NCI-H2196 treated with DMSO at 0.1 percent for 48 hours (cell line): ENCODE results near the gene ACTL8.
"Not testable (repeated sequence)": the region's sequence is repeated elsewhere in the genome, so short reads cannot be mapped to it uniquely, and the experiment has no call there.

Source experiments
- DNase-seq: peaks from one replicate; lab custom pipeline; 2025; ENCODE audit not compliant: unreplicated experiment; lab: John Stamatoyannopoulos, UW

The ACTL8 gene

DNA sequence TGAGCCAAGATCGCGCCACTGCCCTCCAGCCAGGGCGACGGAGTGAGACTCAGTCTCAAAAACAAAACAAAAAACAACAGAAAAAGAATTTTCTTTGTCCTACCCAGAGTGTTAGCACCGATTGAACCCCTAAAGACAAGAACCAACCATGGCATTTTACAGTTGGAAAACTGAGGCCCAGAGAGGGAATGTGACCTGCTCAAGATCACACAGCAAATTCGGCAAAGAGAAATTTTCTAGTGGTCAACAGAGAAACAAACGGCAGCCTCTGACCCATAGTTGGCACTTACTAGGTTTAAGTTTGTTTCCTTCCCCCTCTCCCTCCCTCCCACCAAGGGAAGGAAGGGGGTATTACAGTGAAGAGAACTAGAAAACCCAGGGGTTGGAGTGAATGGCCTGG lies 20.5 kb upstream of the ACTL8 start:
- no peak for DNase-seq

DNA sequence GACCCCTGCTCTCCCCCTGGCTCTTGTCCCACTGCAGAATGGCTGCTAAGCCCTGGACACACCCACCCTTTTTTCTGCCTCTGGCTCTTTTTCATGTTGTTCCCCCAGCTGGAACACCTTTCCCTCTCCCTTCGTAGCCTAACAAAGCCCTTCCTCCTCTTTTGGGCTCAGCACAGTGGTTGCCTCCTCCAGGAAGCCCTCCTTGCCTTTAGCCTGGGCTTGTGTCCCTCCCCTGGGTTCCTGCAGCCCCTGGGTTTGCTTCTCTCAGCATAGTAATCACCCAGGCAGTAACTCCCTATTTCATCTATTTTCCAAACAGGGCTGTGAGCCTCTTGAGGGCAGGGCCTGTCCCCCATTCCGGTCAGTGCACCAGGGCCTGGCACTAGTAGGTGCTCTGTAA lies 19.8 kb upstream of the ACTL8 start:
- DNase-seq: no peak

DNA sequence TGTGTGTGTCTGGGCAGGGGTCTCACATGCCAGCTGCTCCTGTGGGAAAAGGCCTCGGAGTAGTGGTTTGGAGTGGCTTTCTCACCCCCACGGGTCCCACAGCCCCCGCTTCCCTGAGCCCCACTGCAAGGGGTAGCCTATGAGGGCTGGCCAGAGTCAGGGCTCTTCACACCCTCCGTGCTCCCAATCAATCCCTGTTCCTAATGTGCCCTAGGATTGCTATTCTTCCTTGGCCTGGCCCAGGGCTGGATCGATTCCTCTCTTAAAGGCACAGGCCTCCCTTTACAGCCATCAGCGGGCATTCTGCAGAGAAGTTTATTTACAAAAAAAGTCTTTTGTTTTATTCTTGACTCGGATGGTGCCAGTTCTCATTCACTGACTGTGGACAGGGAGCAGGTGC lies 19.3 kb upstream of the ACTL8 start:
- no peak for DNase-seq

DNA sequence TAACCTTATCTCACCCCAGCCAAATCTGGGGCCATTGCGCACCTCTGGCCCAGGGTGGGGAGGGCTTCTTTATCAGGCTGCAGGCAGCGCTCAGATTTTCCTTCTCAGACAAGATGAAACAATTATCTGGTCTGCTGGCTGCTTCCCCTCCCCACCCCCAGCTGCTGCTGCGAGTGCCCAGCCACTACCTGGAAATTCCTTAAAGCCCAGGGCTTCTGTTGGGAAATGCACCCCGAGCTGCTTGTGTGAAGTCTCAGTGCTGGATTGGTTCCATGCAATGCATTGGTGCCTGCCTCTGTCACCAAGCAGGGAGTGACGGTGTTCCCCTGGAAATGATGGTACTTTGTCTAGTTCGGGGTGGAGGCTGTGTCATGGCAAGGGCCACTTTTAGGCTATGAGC lies 18.5 kb upstream of the ACTL8 start:
- DNase-seq: no peak

DNA sequence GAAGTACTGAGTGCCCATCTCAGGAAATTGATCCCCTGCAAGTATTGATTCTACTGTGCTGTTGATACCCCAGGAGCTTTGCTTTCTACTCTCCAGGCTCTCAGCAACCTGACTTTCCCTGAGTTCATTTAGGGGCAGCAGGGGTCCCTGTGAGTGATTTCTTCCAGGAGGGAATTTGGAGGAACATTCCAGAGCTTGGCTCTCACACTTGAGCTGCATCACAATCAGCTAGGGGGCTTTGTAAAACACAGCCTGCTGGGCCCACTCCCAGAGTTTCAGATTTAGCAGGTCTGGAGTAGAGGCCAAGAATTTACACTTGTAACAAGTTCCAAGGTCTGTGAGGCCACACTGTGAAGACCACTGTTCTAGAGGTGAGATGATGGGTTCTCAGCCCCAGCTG lies 16.1 kb upstream of the ACTL8 start:
- DNase-seq: no peak

DNA sequence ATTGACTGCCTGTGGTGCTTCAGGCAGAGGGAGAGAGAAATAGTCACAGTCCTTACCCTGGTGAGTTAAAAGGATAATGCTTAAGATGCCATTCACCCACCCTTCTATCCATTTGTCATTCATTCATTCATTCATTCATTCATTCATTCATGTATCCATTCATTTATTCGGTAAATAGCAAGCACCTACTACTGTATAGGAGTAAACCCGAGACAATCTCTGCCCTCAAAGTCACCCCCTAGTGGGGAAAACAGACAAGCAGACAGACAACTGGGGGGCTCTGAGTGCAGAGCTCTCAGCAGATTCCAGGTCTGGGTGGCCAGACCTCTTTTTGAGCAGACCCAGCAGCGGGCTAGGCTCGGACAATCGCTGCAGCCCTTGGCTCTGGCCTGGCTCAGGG lies 14.1 kb upstream of the ACTL8 start:
- DNase-seq: no peak

DNA sequence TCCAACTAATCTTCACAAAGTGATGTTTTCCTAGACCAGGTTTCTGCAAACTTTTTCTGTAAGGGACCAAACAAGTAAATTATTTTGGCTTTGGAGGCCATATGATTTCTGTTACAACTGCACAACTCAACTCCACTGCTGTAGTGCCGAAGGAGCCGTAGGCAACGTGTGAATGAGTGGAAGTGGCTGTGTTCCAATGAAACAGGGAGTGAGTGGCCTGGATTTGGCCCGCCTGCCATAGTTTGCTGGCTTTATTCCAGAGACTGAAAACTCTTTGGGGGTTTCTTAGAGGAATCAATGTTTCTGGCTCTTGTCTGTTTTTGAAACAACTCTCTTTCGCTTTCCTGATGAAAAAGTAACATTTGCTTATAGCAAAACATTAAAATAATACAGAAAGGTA lies 12.6 kb upstream of the ACTL8 start:
- DNase-seq: no peak

DNA sequence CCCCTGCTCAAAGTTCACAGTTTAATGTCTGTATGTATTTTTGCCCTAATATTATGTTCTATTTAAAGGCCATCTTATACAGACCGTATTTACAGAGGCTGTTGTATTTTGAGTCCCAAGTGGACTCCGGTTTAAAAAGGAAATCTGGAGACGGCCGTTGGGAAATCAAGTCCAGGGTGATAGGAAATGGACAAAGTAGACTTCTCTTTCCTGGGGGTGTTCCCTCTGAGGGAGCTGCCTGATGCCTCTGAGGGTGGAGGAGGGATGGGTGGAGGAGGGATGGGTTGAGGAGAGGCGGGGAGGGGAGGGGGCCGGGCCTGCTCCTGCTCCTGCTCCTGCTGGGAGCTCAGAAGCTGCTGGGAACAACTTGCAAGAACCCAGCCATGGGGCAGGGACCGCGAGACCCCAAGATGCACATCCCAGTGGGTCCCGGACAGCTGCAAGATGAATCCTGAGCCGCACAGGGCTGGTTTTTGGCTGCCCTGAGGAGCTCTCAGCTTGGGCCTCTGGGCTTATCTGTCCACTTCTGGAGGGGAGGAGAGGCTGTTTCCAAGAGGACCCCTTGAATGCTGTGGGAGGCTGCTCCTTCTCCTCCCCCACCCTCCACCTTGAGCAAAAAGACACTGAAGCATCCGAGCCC lies 12.0 kb upstream of the ACTL8 start:
- DNase-seq: no peak

DNA sequence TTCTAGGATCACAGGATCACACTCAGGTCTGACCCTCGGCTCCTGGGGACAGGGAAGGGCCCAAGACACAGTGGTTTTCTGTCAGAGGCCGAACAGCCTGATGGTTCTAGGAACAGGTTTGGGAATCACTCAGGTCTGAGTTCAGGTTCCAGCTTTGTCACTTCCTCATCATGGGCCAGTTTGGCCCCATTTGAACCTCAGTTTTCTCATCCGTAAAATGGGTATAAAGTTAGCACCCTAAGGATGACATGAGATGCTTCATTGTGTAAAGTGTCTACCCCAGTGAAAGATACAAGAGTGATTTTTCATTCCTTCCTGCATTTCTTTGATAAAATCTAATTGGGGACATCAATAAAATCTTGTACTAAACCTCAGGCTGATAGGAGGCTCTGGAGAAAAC lies 11.2 kb upstream of the ACTL8 start:
- no peak for DNase-seq

DNA sequence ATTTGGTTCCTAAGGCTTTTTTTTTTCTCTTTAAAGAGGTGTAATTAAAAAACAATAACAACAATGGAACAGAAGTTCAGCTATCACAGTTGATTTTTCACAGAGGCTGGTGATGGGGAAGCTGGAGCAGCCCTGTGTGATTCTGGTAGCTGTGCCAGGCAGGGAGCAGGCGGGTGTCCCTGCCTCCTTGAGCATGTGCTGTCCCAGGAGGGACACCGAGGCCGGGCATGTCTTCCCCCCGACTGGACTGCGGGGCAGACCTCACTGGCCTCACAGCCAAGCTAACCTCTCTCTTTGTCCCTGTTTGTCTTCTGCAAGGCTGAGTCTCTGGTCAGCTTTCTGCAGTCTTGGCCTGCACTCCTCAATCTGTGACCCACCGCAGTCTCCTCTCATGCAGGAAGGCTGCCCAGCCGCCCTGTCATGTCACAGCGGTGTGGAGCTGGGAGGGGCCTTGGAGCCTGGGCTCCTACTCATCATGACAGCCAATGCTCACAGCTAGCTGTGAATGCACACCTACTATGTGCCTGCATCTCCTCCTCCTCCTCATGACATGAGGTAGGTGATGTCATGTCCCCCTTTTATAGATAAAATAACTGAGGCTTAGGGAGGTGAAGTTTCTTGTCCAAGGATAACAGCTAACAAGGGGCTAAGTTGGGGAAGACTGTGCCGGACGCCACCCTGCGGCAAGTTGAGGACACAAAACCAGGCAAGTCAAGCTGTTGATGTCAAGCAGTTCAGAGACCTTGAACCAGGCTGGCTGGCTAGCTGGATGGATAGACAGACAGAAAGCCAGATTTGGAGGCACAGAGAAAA lies 10.3 kb upstream of the ACTL8 start:
- DNase-seq: no peak

DNA sequence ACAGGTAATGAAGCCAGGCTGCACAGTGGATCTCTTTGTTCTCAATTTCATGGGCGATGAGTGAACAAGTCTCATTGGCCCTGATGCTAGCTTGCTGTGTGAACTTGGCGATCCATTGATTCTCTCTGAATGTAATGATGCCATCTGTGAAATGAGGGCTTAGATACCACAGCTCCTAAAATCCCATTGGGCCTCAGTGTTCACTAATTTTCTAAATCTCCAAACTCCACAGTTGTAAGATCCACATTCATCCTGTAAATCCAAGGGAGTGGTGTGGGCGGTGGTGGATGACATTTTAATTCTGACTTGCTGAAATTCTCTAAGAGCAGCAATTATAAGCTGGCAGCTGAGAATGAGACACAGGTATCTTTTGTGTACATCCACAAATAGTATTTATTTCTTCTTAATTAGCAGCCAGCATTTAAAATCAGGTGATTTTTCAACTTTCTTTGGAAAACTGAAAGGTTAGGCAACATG lies 9.6 kb upstream of the ACTL8 start:
- DNase-seq: no peak

DNA sequence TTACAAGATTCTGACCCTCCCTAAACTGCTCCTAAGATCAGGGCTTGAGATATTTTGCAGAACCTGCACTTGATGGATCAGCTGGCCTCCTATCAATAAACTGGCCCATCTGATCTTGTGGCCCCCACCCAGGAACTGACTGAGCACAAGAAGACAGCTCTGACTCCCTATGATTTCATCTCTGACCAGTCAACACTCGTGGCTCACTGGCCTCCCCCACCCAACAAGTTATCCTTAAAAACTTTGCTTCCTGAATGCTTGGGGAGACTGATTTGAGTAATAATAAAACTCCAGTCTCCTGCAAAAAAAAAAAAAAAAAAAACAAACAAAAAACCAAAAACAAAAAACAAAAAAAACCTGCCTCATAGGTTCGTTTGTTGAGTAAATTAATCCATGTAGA lies 8.9 kb upstream of the ACTL8 start:
- DNase-seq: not testable (repeated sequence)

DNA sequence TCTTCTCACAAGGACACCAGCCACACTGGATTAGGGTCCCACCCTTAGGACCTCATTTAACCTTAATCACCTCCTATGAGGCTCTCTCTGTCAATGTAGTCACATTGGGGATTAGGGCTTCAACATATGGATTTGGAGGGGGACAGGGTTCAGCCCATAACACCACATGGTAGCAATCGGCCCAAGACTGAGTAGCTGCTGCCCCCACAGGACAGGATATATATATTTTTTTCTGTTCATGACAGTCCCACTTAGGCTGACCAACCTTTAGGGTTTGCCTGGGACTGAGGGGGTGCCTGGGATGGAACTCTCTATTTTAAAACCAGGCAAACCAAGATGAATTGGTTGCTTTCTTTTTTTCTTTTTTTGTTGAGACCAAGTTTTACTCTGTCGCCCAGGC lies 8.2 kb upstream of the ACTL8 start:
- no peak for DNase-seq

DNA sequence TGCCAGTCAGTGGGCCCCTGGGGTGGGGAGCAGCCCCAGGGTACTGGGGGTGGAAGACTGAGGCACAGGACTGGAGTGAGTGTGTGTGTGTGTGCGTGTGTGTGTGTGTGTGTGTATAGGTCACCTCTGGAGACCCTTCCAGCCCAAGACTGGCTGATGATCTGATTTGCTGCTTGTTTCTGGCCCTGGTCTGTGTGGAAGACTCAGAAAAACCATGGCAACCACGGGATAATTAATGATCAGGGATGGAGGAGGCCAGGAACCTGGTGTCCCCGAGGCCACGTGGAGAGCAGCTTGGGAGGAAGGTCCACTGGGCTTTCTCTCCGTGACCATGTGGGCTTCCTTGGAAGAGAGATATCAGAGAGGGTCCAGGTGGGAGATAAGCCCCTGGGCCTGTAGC lies 4.8 kb upstream of the ACTL8 start:
- DNase-seq: no peak

DNA sequence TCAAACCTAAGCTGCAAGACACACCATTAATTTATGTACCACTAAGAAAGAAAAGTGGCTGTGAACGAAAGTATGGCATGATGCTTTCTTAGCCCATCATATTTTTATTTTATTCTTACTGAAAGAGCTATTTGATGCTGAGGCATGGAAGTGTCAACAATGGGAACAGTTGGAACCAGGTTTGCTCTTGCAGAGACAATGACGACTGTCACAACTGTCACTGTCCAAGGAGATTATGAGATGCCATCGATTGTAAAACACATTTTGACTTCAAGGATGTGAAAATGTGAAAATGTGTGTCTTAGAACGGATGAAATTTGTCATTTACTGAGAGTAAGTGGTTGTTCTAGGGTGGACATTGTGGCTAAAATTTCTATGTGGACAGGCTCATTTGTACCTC lies 2.8 kb upstream of the ACTL8 start:
- no peak for DNase-seq

DNA sequence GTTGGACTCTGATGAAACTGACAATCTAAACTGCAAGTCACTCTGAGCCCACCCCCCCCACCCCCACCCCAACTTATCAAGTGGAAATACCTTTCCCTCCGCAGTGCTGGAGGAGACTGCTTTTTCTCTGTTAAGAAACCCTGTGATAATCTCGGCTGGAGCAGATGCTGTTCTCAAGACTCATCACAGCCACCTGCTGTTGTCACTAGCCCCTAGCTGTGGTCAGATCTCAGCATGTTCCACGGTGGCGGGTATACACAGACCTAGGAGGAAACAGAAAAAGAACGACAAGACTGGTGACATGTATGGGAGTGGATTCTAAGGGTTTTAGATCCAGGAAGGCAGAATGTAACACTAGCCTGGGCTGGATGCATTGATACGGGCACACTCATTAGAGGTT lies 2.3 kb downstream of the ACTL8 start:
- no peak for DNase-seq

DNA sequence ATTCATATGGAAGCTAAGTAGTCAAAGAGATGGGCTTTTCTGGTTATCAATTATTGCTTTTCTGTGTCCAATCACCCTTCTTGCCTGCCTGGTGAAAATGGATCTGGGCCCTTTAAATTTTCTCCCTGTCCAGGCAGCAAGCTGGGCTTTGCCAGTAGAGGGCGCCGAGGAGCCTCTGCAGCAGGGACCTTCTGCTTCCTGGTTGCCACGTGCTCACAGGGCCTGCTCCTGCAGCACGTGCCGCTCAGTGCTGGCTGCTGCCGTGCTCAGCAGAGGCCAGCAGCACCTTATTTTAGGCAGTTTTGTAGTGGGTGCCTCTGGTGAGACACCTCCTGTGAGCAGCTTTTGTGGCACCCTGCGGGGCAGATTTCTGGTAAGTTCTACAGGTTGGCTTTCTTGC lies 4.0 kb downstream of the ACTL8 start:
- no peak for DNase-seq

DNA sequence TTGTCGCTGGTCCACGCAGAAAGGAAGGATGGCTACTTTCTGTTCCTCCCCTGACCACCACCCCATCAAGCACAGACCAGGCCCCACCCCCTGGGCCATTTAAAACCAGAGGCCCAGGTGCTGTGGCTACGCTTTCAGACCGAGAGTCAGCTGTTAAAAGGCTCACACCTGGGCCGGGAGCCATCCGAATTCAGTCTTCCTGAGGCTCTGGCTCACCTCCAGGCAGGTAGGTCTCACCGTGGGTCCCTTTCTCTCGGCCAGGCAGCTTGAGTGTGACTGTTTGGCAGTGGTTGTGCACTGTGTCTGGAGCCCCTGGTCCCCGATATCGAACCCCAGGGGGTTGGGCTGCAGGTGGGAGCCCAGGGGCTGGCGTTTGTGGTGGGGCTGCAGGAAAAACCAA lies 7.2 kb downstream of the ACTL8 start:
- DNase-seq: no peak

DNA sequence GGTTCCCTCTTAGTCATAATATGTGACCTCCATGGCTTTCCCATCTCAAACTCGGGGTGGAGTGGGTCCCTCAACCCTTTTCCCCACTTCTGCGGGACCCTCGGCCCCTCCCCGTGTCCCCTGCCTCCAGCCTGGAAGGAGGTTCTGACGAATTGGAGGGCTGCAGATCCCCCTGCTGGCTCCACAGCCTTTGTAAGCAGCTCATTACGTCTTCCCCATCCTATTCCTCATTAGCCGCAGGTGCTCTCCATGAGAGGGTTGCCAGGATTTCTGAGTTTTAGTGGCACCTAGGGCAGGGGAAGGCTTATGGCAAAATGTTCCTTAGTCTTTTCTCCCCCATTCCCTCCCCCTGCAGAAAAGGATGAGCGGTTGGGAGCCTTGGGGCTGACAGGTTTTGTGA lies 8.3 kb downstream of the ACTL8 start:
- DNase-seq: no peak

DNA sequence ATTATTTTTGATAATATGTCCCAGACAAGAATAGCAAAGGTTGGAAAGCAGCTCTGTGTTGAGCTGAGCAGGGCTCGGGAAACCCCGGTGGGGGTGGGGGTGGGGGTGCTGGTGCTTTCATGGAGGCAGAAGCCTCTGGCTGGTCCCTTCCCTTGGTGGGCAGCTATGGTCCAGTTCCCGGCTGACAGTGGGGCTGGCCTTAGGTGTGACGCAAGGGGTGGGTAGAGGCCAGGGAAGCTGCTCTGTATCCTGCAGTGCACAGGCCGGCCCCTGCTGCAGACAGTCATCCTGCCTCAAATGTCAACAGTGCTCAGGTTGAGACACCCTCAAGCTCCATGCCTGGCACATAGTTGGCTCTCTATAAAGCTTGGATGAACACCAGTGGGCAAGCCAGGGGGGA lies 8.9 kb downstream of the ACTL8 start:
- no peak for DNase-seq

DNA sequence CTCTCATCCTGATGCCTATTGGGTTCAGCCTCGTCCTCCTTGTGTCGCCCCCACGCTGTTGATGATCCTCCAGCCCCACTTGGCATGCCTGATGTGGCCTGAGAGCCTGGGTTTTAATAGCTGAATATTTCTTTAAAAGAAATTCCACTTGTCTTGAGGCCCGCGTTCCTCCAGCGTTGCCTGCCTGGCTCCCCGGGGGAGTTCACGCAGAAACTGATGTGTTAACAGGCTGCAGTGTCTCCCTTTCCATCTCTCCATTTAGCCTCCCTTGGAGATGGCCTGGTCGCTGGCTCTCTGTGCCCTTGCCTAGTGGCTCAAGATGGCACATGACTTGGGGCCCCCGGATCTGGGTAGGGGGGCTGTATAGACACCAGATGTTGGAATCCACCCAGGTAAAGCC lies 9.5 kb downstream of the ACTL8 start:
- DNase-seq: no peak

DNA sequence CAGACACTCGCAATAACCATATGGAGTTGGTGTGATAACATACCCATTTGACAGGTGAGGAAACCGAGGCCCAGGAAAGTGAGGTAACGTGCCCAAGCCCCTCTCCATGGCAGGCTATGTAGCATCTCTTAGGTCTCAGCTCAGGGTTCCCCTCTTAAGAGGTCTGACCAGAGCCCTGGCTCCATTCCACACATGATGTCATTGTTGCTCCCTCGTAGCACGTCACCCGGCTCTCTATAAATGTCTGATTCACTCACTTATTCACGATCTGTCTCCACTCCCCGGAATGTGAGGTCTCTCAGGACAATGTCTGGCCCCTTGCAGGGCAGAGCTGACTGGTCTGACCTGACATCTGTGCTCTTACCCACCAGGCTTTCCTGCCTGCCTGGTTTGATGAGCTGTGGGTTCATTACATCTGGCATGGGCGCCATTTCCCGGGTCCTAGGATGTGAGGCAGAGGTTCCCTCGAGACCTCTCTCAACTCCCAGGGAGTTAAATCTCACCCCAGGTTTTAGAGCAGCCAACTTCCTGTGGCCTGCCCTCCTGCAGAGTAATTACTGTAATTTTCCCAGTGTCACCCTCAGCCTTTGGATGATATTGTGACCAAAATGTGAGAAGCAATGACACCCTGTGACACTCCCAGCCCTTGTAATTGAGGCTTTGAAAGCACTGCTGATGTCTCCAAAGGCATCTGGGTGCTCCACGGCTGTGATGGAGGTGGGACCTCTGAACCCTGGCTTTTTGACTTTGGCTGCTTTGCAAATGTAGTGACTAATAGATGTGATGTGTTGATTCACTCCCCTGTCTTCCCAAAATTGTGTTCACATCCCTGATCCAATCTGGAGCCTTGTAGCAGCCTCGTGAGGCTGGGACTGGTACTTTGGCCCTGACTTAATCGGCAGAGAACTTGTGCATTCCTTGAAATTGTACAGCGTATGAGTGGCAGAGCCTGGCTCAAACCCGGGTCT lies 10.6 kb downstream of the ACTL8 start:
- DNase-seq: no peak
